Astrocyte (in vitro differentiated cells and primary cell): ENCODE data around the gene TMOD4. TPM values are rescaled to one million over a fixed set of nuclear protein-coding genes. Genes with fewer than 3 reads are reported as not detected.

Experiments used
- DNase-seq: peaks from one replicate; pipeline ENCODE4 v3.0.0-alpha.2; 2010; ENCODE audit warnings: low read depth
- FAIRE-seq: peaks from 2 replicates; lab custom pipeline; 2011; peaks lifted over from hg19 to GRCh38; lab: Jason Lieb, UNC
- H2AFZ ChIP-seq: 2 replicates; pipeline ENCODE4 v1.6.0; 2012; ENCODE audit warnings: low read depth, low read length, inconsistent platforms
- H3K27ac ChIP-seq: 2 replicates; pipeline ENCODE4 v1.5.1; 2011; ENCODE audit warnings: low read depth, low read length, inconsistent platforms
- H3K27me3 ChIP-seq: 2 replicates; pipeline ENCODE4 v1.6.0; 2011; ENCODE audit warnings: low read length, inconsistent platforms; ENCODE audit not compliant: insufficient read depth
- H3K36me3 ChIP-seq: 2 replicates; pipeline ENCODE4 v1.5.1; 2011; ENCODE audit warnings: low read length, inconsistent platforms; ENCODE audit not compliant: insufficient read depth
- H3K4me1 ChIP-seq: 2 replicates; pipeline ENCODE4 v1.5.1; 2011; ENCODE audit warnings: low read length, inconsistent platforms; ENCODE audit not compliant: insufficient read depth
- H3K4me2 ChIP-seq: 2 replicates; pipeline ENCODE4 v1.6.0; 2012; ENCODE audit warnings: low read length, inconsistent platforms
- H3K4me3 ChIP-seq: 2 replicates; pipeline ENCODE4 v1.5.1; 2011; ENCODE audit warnings: low read depth, mild to moderate bottlenecking, low read length, inconsistent platforms; ENCODE audit not compliant: insufficient read depth
- H3K79me2 ChIP-seq: 2 replicates; pipeline ENCODE4 v1.6.0; 2012; ENCODE audit warnings: mild to moderate bottlenecking, low read length, inconsistent platforms; ENCODE audit not compliant: insufficient read depth
- H3K9ac ChIP-seq: 2 replicates; pipeline ENCODE4 v1.6.0; 2012; ENCODE audit warnings: mild to moderate bottlenecking, low read length, inconsistent platforms
- H3K9me3 ChIP-seq: 2 replicates; pipeline ENCODE4 v1.5.1; 2012; ENCODE audit warnings: low read depth, mild to moderate bottlenecking, low read length, inconsistent platforms; ENCODE audit not compliant: insufficient read depth
- H4K20me1 ChIP-seq: 2 replicates; pipeline ENCODE4 v1.6.0; 2012; ENCODE audit warnings: low read length, inconsistent platforms; ENCODE audit not compliant: insufficient read depth
- H3K27ac Mint-ChIP-seq: one replicate; pipeline ENCODE4 v1.8.0; 2021; ENCODE audit warnings: mild to moderate bottlenecking, mixed read lengths; ENCODE audit not compliant: unreplicated experiment
- H3K27me3 Mint-ChIP-seq: one replicate; pipeline ENCODE4 v1.8.0; 2021; ENCODE audit warnings: low read depth, mixed read lengths; ENCODE audit not compliant: unreplicated experiment
- H3K36me3 Mint-ChIP-seq: one replicate; pipeline ENCODE4 v1.8.0; 2021; ENCODE audit warnings: low read depth, mixed read lengths; ENCODE audit not compliant: unreplicated experiment
- H3K4me1 Mint-ChIP-seq: one replicate; pipeline ENCODE4 v1.8.0; 2021; ENCODE audit warnings: low read depth, mixed read lengths; ENCODE audit not compliant: unreplicated experiment
- H3K4me3 Mint-ChIP-seq: one replicate; pipeline ENCODE4 v1.8.0; 2021; ENCODE audit warnings: mild to moderate bottlenecking, moderate library complexity, mixed read lengths; ENCODE audit not compliant: unreplicated experiment
- H3K9me3 Mint-ChIP-seq: one replicate; pipeline ENCODE4 v1.8.0; 2021; ENCODE audit warnings: mild to moderate bottlenecking, mixed read lengths; ENCODE audit not compliant: unreplicated experiment
- EZH2 ChIP-seq: IDR thresholded peaks from 2 replicates; pipeline ENCODE4 v1.6.1; 2012; ENCODE audit warnings: mild to moderate bottlenecking, low read length, inconsistent platforms; ENCODE audit not compliant: insufficient read depth
- total RNA-seq: library from RNA; stranded (reverse); gene quantifications from 2 replicates; pipeline ENCODE4 v1.2.1, GENCODE V29; 2021
- TF ChIP-seq, protein P1 (sequence below): IDR thresholded peaks from 2 replicates; pipeline ENCODE4 v1.5.1; 2011; ENCODE audit warnings: low read depth, mild to moderate bottlenecking, inconsistent platforms, low read length, moderate library complexity; ENCODE audit not compliant: insufficient read depth

TMOD4 gene
- total RNA-seq, 1 donor from 2014 or later: 1.4 TPM

DNA sequence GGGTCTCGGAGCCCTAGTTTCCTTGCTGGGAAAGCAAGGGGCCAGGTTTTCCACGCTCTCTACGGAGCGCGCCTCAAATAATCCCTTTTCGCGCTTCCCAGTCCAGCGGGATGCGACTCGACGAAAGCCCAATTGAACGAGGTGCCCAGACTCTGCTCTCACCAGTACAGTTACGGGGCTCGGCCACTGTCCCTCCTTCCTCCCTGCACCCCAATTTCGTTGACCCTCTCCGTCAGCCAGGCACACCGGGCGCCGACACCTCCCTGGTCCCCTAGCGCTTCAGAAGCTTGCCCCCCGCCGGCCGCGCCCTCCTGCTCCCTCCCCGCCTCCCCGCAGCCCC lies 29.7 kb downstream of the TMOD4 start:
- Mint-ChIP-seq H3K27me3 (peaks cover 18% of the 10 kb centered on the region), H3K27ac (no peak overlapping the region), H3K36me3 (peaks cover 5% of the 10 kb centered on the region), H3K4me3 (peak overlapping the region; percentile 91), H3K4me1 (peaks cover 16% of the 10 kb centered on the region), H3K9me3 (no peaks in the 10 kb centered on the region)
- H3K9me3 ChIP-seq: no peaks in the 10 kb centered on the region
- peaks cover 12% of the 10 kb centered on the region for H4K20me1 ChIP-seq
- H3K27ac ChIP-seq: no peak overlapping the region
- FAIRE-seq (no peak), DNase-seq (no peak)
- TF ChIP-seq EZH2: no peak
- TF ChIP-seq, protein P1, sequence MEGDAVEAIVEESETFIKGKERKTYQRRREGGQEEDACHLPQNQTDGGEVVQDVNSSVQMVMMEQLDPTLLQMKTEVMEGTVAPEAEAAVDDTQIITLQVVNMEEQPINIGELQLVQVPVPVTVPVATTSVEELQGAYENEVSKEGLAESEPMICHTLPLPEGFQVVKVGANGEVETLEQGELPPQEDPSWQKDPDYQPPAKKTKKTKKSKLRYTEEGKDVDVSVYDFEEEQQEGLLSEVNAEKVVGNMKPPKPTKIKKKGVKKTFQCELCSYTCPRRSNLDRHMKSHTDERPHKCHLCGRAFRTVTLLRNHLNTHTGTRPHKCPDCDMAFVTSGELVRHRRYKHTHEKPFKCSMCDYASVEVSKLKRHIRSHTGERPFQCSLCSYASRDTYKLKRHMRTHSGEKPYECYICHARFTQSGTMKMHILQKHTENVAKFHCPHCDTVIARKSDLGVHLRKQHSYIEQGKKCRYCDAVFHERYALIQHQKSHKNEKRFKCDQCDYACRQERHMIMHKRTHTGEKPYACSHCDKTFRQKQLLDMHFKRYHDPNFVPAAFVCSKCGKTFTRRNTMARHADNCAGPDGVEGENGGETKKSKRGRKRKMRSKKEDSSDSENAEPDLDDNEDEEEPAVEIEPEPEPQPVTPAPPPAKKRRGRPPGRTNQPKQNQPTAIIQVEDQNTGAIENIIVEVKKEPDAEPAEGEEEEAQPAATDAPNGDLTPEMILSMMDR: no peak
- H3K79me2 ChIP-seq: no peaks in the 10 kb centered on the region
- peak overlapping the region; percentile 82 for H2AFZ ChIP-seq
- H3K9ac ChIP-seq: peak overlapping the region; percentile 81
- H3K27me3 ChIP-seq: peaks cover 2% of the 10 kb centered on the region
- peaks cover 14% of the 10 kb centered on the region for H3K4me1 ChIP-seq
- no peaks in the 10 kb centered on the region for H3K36me3 ChIP-seq
- H3K4me2 ChIP-seq: peak overlapping the region; percentile 84
- H3K4me3 ChIP-seq: peak overlapping the region; percentile 71

DNA sequence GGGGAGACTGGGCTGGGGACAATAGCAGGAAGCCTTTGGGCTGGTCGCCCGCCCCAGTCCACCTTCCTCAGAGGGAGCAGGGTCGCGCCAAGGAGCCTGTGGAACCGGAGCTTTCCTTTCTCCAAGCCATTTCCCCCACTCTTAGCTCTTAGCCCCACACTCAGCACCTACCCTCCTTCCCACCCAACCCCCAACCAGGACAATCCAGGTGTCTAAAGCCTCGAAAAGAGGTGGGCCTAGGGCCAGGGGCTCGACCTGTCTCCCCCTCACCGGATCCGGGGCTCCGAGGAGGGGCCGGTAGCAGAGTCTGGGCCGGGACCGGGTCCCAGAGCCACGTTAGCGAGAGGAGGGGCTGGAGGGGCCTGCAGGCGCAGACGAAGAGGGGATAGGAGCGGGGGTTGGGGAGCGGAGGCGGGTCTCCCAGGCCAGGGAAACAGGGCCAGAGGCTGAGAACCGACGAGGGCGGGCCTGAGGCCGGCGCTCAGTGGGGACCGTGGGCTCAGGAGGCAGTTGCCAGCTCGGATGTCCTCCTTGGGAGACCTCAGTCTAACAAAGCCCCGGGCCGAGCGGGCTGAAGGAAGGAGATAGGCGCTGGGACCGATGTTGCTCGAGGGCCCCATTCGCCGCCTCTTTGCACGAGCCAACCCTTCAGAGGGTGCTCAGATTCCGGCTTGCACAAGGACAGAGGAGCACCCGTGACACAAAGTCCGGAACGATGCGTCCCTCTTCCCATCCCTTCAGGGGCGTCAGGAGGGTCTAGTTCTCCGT lies 30.3 kb downstream of the TMOD4 start:
- no peak overlapping the region for H3K27ac Mint-ChIP-seq
- peak overlapping the region; percentile 81 for H3K9ac ChIP-seq
- FAIRE-seq (no peak), DNase-seq (no peak)
- H2AFZ ChIP-seq: peak overlapping the region; percentile 82
- no peaks in the 10 kb centered on the region for H3K9me3 ChIP-seq
- peak overlapping the region; percentile 91 for H3K4me3 Mint-ChIP-seq
- H3K4me1 ChIP-seq: peaks cover 14% of the 10 kb centered on the region
- H3K27me3 ChIP-seq: peaks cover 2% of the 10 kb centered on the region
- peaks cover 16% of the 10 kb centered on the region for H3K4me1 Mint-ChIP-seq
- H3K36me3 Mint-ChIP-seq: peaks cover 5% of the 10 kb centered on the region
- H3K36me3 ChIP-seq: no peaks in the 10 kb centered on the region
- H3K4me2 ChIP-seq: peak overlapping the region; percentile 84
- no peaks in the 10 kb centered on the region for H3K79me2 ChIP-seq
- peaks cover 12% of the 10 kb centered on the region for H4K20me1 ChIP-seq
- H3K27ac ChIP-seq: no peak overlapping the region
- H3K27me3 Mint-ChIP-seq: peaks cover 18% of the 10 kb centered on the region
- H3K4me3 ChIP-seq: peak overlapping the region; percentile 71
- TF ChIP-seq EZH2: peak; percentile 35
- TF ChIP-seq, protein P1: no peak
- H3K9me3 Mint-ChIP-seq: no peaks in the 10 kb centered on the region
